Activated CD8-positive, alpha-beta memory T cell treated with anti-CD3 and anti-CD28 coated beads, Interleukin-2, amount 50 U/mL, for 4 hours (primary cell): ENCODE data around the gene XAF1.
"Not testable (repeated sequence)": the region's sequence is repeated elsewhere in the genome, so short reads cannot be mapped to it uniquely, and the experiment has no call there.

Source experiments
- DNase-seq: peaks from one replicate; pipeline ENCODE4 v3.0.0-alpha.2; 2020

The XAF1 gene

GRCh38 chr17:6755731-6756184, at the start of gene XAF1:
Gene XAF1, plus strand, starts transcription at chr17:6756046. Its CDS starts 33 bp downstream, at chr17:6756079.
- DNase-seq: peak; percentile 43

- DNase-seq: no peak
Measured at GRCh38 chr17:6706499-6706898, 49.3 kb upstream of the XAF1 start.

GRCh38 chr17:6706996-6707395, 48.9 kb upstream of the XAF1 start:
- DNase-seq: no peak

GRCh38 chr17:6708357-6708961, 47.4 kb upstream of the XAF1 start:
- DNase-seq: no peak

GRCh38 chr17:6710317-6710716, 45.5 kb upstream of the XAF1 start:
- no peak for DNase-seq

- no peak for DNase-seq
Measured at GRCh38 chr17:6711081-6711674, 44.7 kb upstream of the XAF1 start.

GRCh38 chr17:6711681-6712057, 44.2 kb upstream of the XAF1 start:
- DNase-seq: no peak

- DNase-seq: no peak
Measured at GRCh38 chr17:6712058-6712853, 43.6 kb upstream of the XAF1 start.

GRCh38 chr17:6712854-6713129, 43.1 kb upstream of the XAF1 start:
- no peak for DNase-seq

GRCh38 chr17:6713130-6713917, 42.5 kb upstream of the XAF1 start, which contains the start of gene SLC13A5:
Gene SLC13A5, minus strand, starts transcription at chr17:6713369. Its CDS starts 36 bp downstream, at chr17:6713333.
- no peak for DNase-seq

GRCh38 chr17:6713918-6714271, 42.0 kb upstream of the XAF1 start:
- no peak for DNase-seq

- no peak for DNase-seq
Measured at GRCh38 chr17:6714315-6714874, 41.5 kb upstream of the XAF1 start.

- DNase-seq: no peak
Measured at GRCh38 chr17:6716736-6717135, 39.1 kb upstream of the XAF1 start.

GRCh38 chr17:6721744-6722143, 34.1 kb upstream of the XAF1 start:
- no peak for DNase-seq

- no peak for DNase-seq
Measured at GRCh38 chr17:6724009-6724408, 31.8 kb upstream of the XAF1 start.

- DNase-seq: no peak
Measured at GRCh38 chr17:6729531-6729930, 26.3 kb upstream of the XAF1 start.

GRCh38 chr17:6746665-6747064, 9.2 kb upstream of the XAF1 start:
- not testable (repeated sequence) for DNase-seq

- DNase-seq: no peak
Measured at GRCh38 chr17:6748617-6749016, 7.2 kb upstream of the XAF1 start.

- DNase-seq: no peak
Measured at GRCh38 chr17:6749519-6749918, 6.3 kb upstream of the XAF1 start.

GRCh38 chr17:6752068-6752909, 3.6 kb upstream of the XAF1 start:
- DNase-seq: no peak

- peak; percentile 55 for DNase-seq
Measured at GRCh38 chr17:6753006-6753445, 2.8 kb upstream of the XAF1 start.

- no peak for DNase-seq
Measured at GRCh38 chr17:6753546-6753945, 2.3 kb upstream of the XAF1 start.
